ENCODE results near the gene TAS2R13. TPM values are rescaled to one million over a fixed set of nuclear protein-coding genes. Genes with fewer than 3 reads are reported as not detected.

Gene TAS2R13
- total RNA-seq, 2 donors from 2014 or later, result 2.3 to 3.1 TPM

- H3K4me3 ChIP-seq, result no peak overlapping the region
- H3K36me3 ChIP-seq (replicated peaks in 1 of 2; ENCODE audit: insufficient read depth in 1 of 2, low read depth in 2 of 2), result no peaks in the 10 kb centered on the region
- intact Hi-C loops (cut with DNase I), result no loop called here
- no peak for ATAC-seq
- H3K4me1 ChIP-seq, result no peaks in the 10 kb centered on the region
- H3K27me3 ChIP-seq, result no peaks in the 10 kb centered on the region
- 93 to 97% methylated on average over 2 of the region's 2 CpGs for WGBS, 2 donors
- TF ChIP-seq POLR2A (IDR thresholded peaks at IDR 0.05), result no peak
- TF ChIP-seq, protein P1, sequence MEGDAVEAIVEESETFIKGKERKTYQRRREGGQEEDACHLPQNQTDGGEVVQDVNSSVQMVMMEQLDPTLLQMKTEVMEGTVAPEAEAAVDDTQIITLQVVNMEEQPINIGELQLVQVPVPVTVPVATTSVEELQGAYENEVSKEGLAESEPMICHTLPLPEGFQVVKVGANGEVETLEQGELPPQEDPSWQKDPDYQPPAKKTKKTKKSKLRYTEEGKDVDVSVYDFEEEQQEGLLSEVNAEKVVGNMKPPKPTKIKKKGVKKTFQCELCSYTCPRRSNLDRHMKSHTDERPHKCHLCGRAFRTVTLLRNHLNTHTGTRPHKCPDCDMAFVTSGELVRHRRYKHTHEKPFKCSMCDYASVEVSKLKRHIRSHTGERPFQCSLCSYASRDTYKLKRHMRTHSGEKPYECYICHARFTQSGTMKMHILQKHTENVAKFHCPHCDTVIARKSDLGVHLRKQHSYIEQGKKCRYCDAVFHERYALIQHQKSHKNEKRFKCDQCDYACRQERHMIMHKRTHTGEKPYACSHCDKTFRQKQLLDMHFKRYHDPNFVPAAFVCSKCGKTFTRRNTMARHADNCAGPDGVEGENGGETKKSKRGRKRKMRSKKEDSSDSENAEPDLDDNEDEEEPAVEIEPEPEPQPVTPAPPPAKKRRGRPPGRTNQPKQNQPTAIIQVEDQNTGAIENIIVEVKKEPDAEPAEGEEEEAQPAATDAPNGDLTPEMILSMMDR (IDR thresholded peaks at IDR 0.05), result no peak
- H3K9me3 ChIP-seq, result peaks cover 0 to 5% (median 2%) of the 10 kb centered on the region in 3 donors
- no peak overlapping the region for H3K27ac ChIP-seq
- no peak for DNase-seq
Observed at GRCh38 chr12:10863512-10864218, 45.7 kb downstream of the TAS2R13 start.

DNA sequence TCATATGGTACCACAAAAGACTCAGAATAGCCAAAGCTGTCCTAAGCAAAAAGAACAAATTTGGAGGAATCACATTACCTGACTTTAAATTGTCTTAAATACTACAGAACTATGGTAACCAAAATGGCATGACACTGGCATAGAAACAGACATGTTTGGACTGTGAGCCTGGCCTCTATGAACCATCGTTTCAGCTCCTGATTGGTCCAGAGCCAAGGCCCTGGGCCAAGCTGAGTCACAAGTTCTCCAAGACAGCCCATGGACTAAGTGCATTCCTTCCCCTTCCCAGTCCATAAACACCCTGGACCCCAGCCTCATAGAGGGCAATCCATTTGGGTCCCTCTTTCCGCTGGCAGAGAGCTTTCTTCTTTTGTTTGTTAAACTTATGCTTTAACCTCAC lies 48.0 kb downstream of the TAS2R13 start:
- Histone ChIP-seq H3K9me3 (peaks cover 0 to 6% (median 2%) of the 10 kb centered on the region in 3 donors), H3K27ac (no peak overlapping the region), H3K4me3 (no peak overlapping the region), H3K4me1 (no peaks in the 10 kb centered on the region), H3K27me3 (no peaks in the 10 kb centered on the region), H3K36me3 (replicated peaks in 1 of 2; ENCODE audit: insufficient read depth in 1 of 2, low read depth in 2 of 2) (no peaks in the 10 kb centered on the region)
- intact Hi-C loops (cut with DNase I), result no loop called here
- TF ChIP-seq POLR2A (IDR thresholded peaks at IDR 0.05), result no peak
- TF ChIP-seq, protein P1 (IDR thresholded peaks at IDR 0.05), result no peak
- WGBS, 2 donors, result 71 to 89% methylated on average over 2 of the region's 2 CpGs
- DNase-seq (no peak), ATAC-seq (no peak)

Other genes with a start within 250 kb of the TAS2R13 start
- under 1 TPM in 1 of 2 donors, not detected in 1; 0.26 TPM for gene STYK1, start 235.5 kb downstream of the TAS2R13 start, total RNA-seq
- gene YBX3, start 186.2 kb downstream of the TAS2R13 start, total RNA-seq, result 100 to 1,000 TPM; 293 to 403 TPM
- gene TAS2R7, start 106.9 kb downstream of the TAS2R13 start, total RNA-seq, result not detected
- not detected for gene TAS2R8, start 102.3 kb downstream of the TAS2R13 start, total RNA-seq
- not detected for gene TAS2R9, start 99.4 kb downstream of the TAS2R13 start, total RNA-seq
- gene TAS2R10, start 83.2 kb downstream of the TAS2R13 start, total RNA-seq, result under 1 TPM in 1 of 2 donors, not detected in 1; 0.52 TPM
- gene PRR4, start 60.1 kb downstream of the TAS2R13 start, total RNA-seq, result 1 to 10 TPM in 1 of 2 donors, not detected in 1; 3.4 TPM
- gene PRH1, start 25.3 kb downstream of the TAS2R13 start, total RNA-seq, result 100 to 1,000 TPM in 1 of 2 donors, 10 to 100 TPM in 1; 16.6 to 106 TPM
- not detected for gene PRH2, start 19.7 kb upstream of the TAS2R13 start, total RNA-seq
- 1 to 10 TPM; 4.0 to 4.9 TPM for gene TAS2R14, start 29.7 kb upstream of the TAS2R13 start, total RNA-seq
- 1 to 10 TPM; 3.1 to 3.3 TPM for gene TAS2R50, start 77.3 kb upstream of the TAS2R13 start, total RNA-seq
- 1 to 10 TPM; 2.6 to 7.5 TPM for gene TAS2R20, start 88.7 kb upstream of the TAS2R13 start, total RNA-seq
- 1 to 10 TPM; 3.0 to 4.2 TPM for gene TAS2R19, start 113.1 kb upstream of the TAS2R13 start, total RNA-seq
- 1 to 10 TPM; 7.0 to 8.9 TPM for gene TAS2R31, start 121.8 kb upstream of the TAS2R13 start, total RNA-seq
- gene TAS2R46, start 152.7 kb upstream of the TAS2R13 start, total RNA-seq, result 1 to 10 TPM in 1 of 2 donors, not detected in 1; 3.9 TPM
- gene TAS2R43, start 182.8 kb upstream of the TAS2R13 start, total RNA-seq, result 1 to 10 TPM; 4.9 to 8.6 TPM
- 10 to 100 TPM in 1 of 2 donors, 1 to 10 TPM in 1; 9.2 to 12.2 TPM for gene TAS2R30, start 225.1 kb upstream of the TAS2R13 start, total RNA-seq